ENCODE results near the gene ATRIP. TPM values are rescaled to one million over a fixed set of nuclear protein-coding genes. Genes with fewer than 3 reads are reported as not detected.

Gene ATRIP
- total RNA-seq, 1 experiment from 2014 or later = 16.1 TPM

- DNase-seq = no peak
- intact Hi-C loops (cut with micrococcal nuclease) = no loop called here
- no TSS peak for BruUV-seq (replicated peaks)
- Histone ChIP-seq H3K9me2 (replicated peaks; ENCODE audit: low read length) (no peaks in the 10 kb centered on the region), H2AFZ (ENCODE audit: low read length) (no peak overlapping the region), H3K4me3 (ENCODE audit: low read length) (no peak overlapping the region), H3F3A (ENCODE audit: low read length, unreplicated experiment) (no peaks in the 10 kb centered on the region), H3K36me3 (ENCODE audit: low read depth, low read length) (no peaks in the 10 kb centered on the region), H3K9ac (ENCODE audit: low read length) (no peak overlapping the region), H3K4me1 (ENCODE audit: insufficient read depth, low read length) (no peaks in the 10 kb centered on the region), H3K9me3 (ENCODE audit: low read length) (no peaks in the 10 kb centered on the region), H3K4me2 (ENCODE audit: low read length) (no peak overlapping the region), H4K20me1 (ENCODE audit: low read length) (no peaks in the 10 kb centered on the region), H3K27ac (ENCODE audit: low read length) (no peak overlapping the region), H3K27me3 (ENCODE audit: low read length) (no peaks in the 10 kb centered on the region), H3K79me2 (ENCODE audit: low read length) (no peaks in the 10 kb centered on the region)
- ChIA-PET POLR2A (ENCODE audit: unreplicated experiment) (no interaction called here), CTCF (no interaction called here)
- TF ChIP-seq EZH2 (IDR thresholded peaks at IDR 0.05; ENCODE audit: low read length, unreplicated experiment) (no peak), EZH2phosphoT487 (IDR thresholded peaks at IDR 0.05; ENCODE audit: borderline replicate concordance, low read length) (no peak), CTCF (conservative IDR thresholded peaks at IDR 0.05; ENCODE audit: low read depth, low read length) (no peak)
- ATAC-seq = no peak
These were observed 36.1 kb upstream of the ATRIP start for GRCh38 chr3:48410205-48411040.

GRCh38 chr3:48411041-48411588 lies 35.4 kb upstream of the ATRIP start:
- Histone ChIP-seq H3K4me2 (ENCODE audit: low read length) (no peak overlapping the region), H4K20me1 (ENCODE audit: low read length) (no peaks in the 10 kb centered on the region), H3K9me3 (ENCODE audit: low read length) (no peaks in the 10 kb centered on the region), H3K79me2 (ENCODE audit: low read length) (no peaks in the 10 kb centered on the region), H3K27ac (ENCODE audit: low read length) (no peak overlapping the region), H3K9ac (ENCODE audit: low read length) (no peak overlapping the region), H3K4me1 (ENCODE audit: insufficient read depth, low read length) (no peaks in the 10 kb centered on the region), H3K9me2 (replicated peaks; ENCODE audit: low read length) (no peaks in the 10 kb centered on the region), H3K27me3 (ENCODE audit: low read length) (no peaks in the 10 kb centered on the region), H2AFZ (ENCODE audit: low read length) (no peak overlapping the region), H3F3A (ENCODE audit: low read length, unreplicated experiment) (no peaks in the 10 kb centered on the region), H3K4me3 (ENCODE audit: low read length) (no peak overlapping the region), H3K36me3 (ENCODE audit: low read depth, low read length) (no peaks in the 10 kb centered on the region)
- BruUV-seq (replicated peaks) = no TSS peak
- POLR2A ChIA-PET (ENCODE audit: unreplicated experiment) = no interaction called here
- CTCF ChIA-PET = no interaction called here
- no peak for DNase-seq
- TF ChIP-seq CTCF (conservative IDR thresholded peaks at IDR 0.05; ENCODE audit: low read depth, low read length) (no peak), EZH2 (IDR thresholded peaks at IDR 0.05; ENCODE audit: low read length, unreplicated experiment) (no peak), EZH2phosphoT487 (IDR thresholded peaks at IDR 0.05; ENCODE audit: borderline replicate concordance, low read length) (no peak)
- intact Hi-C loops (cut with micrococcal nuclease) = no loop called here
- no peak for ATAC-seq

All from PC-3 (cell line).